Neuronal stem cell (in vitro differentiated cells): ENCODE data around the gene NPTN.

Source experiments
- DNase-seq: peaks from one replicate; pipeline ENCODE4 v3.0.0-alpha.2; 2013; ENCODE audit warnings: low spot score
- H2AFZ ChIP-seq: one replicate; pipeline ENCODE4 v1.6.1; 2013; ENCODE audit warnings: mild to moderate bottlenecking, low read length, inconsistent platforms
- H2AK5ac ChIP-seq: 2 replicates; pipeline ENCODE4 v1.6.1; 2013; ENCODE audit warnings: low read depth, mild to moderate bottlenecking, inconsistent platforms, low read length, moderate library complexity, mixed read lengths
- H2BK120ac ChIP-seq: 2 replicates; pipeline ENCODE4 v1.6.1; 2013; ENCODE audit warnings: low read depth, mild to moderate bottlenecking, inconsistent platforms, low read length, moderate library complexity, mixed read lengths
- H2BK12ac ChIP-seq: one replicate; pipeline ENCODE4 v1.6.1; 2013; ENCODE audit warnings: low read length, inconsistent platforms
- H2BK15ac ChIP-seq: 2 replicates; pipeline ENCODE4 v1.6.1; 2013; ENCODE audit warnings: mild to moderate bottlenecking, low read length, inconsistent platforms, mixed read lengths
- H2BK5ac ChIP-seq: one replicate; pipeline ENCODE4 v1.6.1; 2013; ENCODE audit warnings: inconsistent platforms, mild to moderate bottlenecking, low read length, moderate library complexity
- H3K14ac ChIP-seq: one replicate; pipeline ENCODE4 v1.6.1; 2013; ENCODE audit warnings: low read length, inconsistent platforms
- H3K18ac ChIP-seq: 2 replicates; pipeline ENCODE4 v1.6.1; 2013; ENCODE audit warnings: low read length, inconsistent platforms
- H3K23ac ChIP-seq: 2 replicates; pipeline ENCODE4 v1.6.1; 2013; ENCODE audit warnings: low read depth, mild to moderate bottlenecking, mixed read lengths, low read length, inconsistent platforms; ENCODE audit not compliant: poor library complexity
- H3K27ac ChIP-seq: replicated peaks from 3 replicates; pipeline ENCODE4 v1.5.1; 2013; ENCODE audit warnings: low read length, inconsistent platforms
- H3K27me3 ChIP-seq, 3 experiments: 2 replicates each; pipeline ENCODE4 v1.6.1; 2013; ENCODE audit warnings: low read length in 3 of 3, mild to moderate bottlenecking in 2 of 3, inconsistent platforms in 1 of 3, low read depth in 1 of 3, mixed read lengths in 1 of 3, moderate library complexity in 1 of 3; ENCODE audit not compliant: control insufficient read depth in 3 of 3, insufficient read depth in 3 of 3
- H3K36me3 ChIP-seq, 2 donors: replicated peaks in 1 of 2; 2 replicates each; pipeline ENCODE4 v1.6.1; 2013; ENCODE audit warnings: low read length in 2 of 2; ENCODE audit not compliant: control insufficient read depth in 2 of 2, insufficient read depth in 2 of 2
- H3K4ac ChIP-seq: 2 replicates; pipeline ENCODE4 v1.6.1; 2013; ENCODE audit warnings: inconsistent platforms, mild to moderate bottlenecking, low read length, moderate library complexity
- H3K4me1 ChIP-seq, 2 donors: 1 replicate in 1 of 2; 2 replicates in 1 of 2; pipeline ENCODE4 v1.6.1; 2013; ENCODE audit warnings: low read length in 2 of 2, low read depth in 1 of 2; ENCODE audit not compliant: control insufficient read depth in 2 of 2, insufficient read depth in 1 of 2
- H3K4me2 ChIP-seq: one replicate; pipeline ENCODE4 v1.6.1; 2013; ENCODE audit warnings: mild to moderate bottlenecking, low read length, inconsistent platforms; ENCODE audit not compliant: insufficient read depth, poor library complexity, severe bottlenecking
- H3K4me3 ChIP-seq, 2 donors: 2 replicates each; pipeline ENCODE4 v1.5.1; 2013; ENCODE audit warnings: low read length in 2 of 2, mild to moderate bottlenecking in 2 of 2, inconsistent platforms in 1 of 2, moderate library complexity in 1 of 2
- H3K79me1 ChIP-seq: one replicate; pipeline ENCODE4 v1.6.1; 2013; ENCODE audit warnings: low read depth, mild to moderate bottlenecking, inconsistent platforms, low read length, moderate library complexity
- H3K9ac ChIP-seq: one replicate; pipeline ENCODE4 v1.6.1; 2013; ENCODE audit warnings: mild to moderate bottlenecking, low read depth, low read length, inconsistent platforms; ENCODE audit not compliant: poor library complexity
- H3K9me3 ChIP-seq, 2 donors: replicated peaks in 1 of 2; 2 replicates each; pipeline versions ENCODE3 to v1.6.1; 2013; ENCODE audit warnings: low read length in 2 of 2, mild to moderate bottlenecking in 2 of 2, inconsistent platforms in 1 of 2, low read depth in 1 of 2, mixed read lengths in 1 of 2, moderate library complexity in 1 of 2; ENCODE audit not compliant: control insufficient read depth in 2 of 2, insufficient read depth in 1 of 2
- H4K8ac ChIP-seq: one replicate; pipeline ENCODE4 v1.6.1; 2013; ENCODE audit warnings: low read depth, mild to moderate bottlenecking, inconsistent platforms, low read length, moderate library complexity
- H4K91ac ChIP-seq: one replicate; pipeline ENCODE4 v1.6.1; 2013; ENCODE audit warnings: low read length, low read depth, mild to moderate bottlenecking, inconsistent platforms; ENCODE audit not compliant: poor library complexity
- WGBS, 2 donors: extraction: QIAGEN DNeasy Blood & Tissue Kit; methylation state at CpG; one replicate each; pipeline ENCODE4 v1.1.7; 2013; ENCODE audit warnings: missing lambda C conversion rate in 2 of 2, mixed read lengths in 1 of 2; ENCODE audit not compliant: insufficient read length in 2 of 2, insufficient replicate concordance in 1 of 2; ENCODE audit errors: extremely low coverage in 2 of 2; 5-methylcytosine and 5-hydroxymethylcytosine counted together

Gene NPTN

GRCh38 chr15:73589766-73590165 is 43.4 kb downstream of the NPTN start:
- Histone ChIP-seq H3K9ac (no peak overlapping the region), H3K4me2 (no peak overlapping the region), H2BK15ac (no peak overlapping the region), H4K91ac (no peak overlapping the region), H4K8ac (no peak overlapping the region), H3K4me3 (no peak overlapping the region), H3K27ac (no peak overlapping the region), H3K18ac (no peak overlapping the region), H2BK12ac (no peak overlapping the region), H3K4ac (no peak overlapping the region), H3K9me3 (no peaks in the 10 kb centered on the region), H3K36me3 (peaks cover 16 to 71% of the 10 kb centered on the region in 2 donors), H3K79me1 (no peaks in the 10 kb centered on the region), H2BK120ac (no peak overlapping the region), H2AK5ac (no peak overlapping the region), H3K14ac (no peak overlapping the region), H3K23ac (no peak overlapping the region), H3K4me1 (no peaks in the 10 kb centered on the region), H3K27me3 (no peaks in the 10 kb centered on the region), H2BK5ac (no peak overlapping the region), H2AFZ (no peak overlapping the region)
- WGBS, 2 donors = no CpG with 5 or more reads among the region's 1 CpG
- no peak for DNase-seq

- Histone ChIP-seq H3K36me3 (peaks cover 16 to 97% of the 10 kb centered on the region in 2 donors), H2BK15ac (no peak overlapping the region), H3K27me3 (no peaks in the 10 kb centered on the region), H2BK12ac (no peak overlapping the region), H4K91ac (no peak overlapping the region), H2BK5ac (no peak overlapping the region), H3K79me1 (peaks cover 1% of the 10 kb centered on the region), H3K9me3 (no peaks in the 10 kb centered on the region), H3K4me1 (no peaks in the 10 kb centered on the region), H3K4me3 (no peak overlapping the region), H3K4ac (no peak overlapping the region), H3K18ac (no peak overlapping the region), H3K23ac (no peak overlapping the region), H2BK120ac (no peak overlapping the region), H3K27ac (no peak overlapping the region), H3K9ac (no peak overlapping the region), H2AK5ac (no peak overlapping the region), H3K4me2 (no peak overlapping the region), H2AFZ (no peak overlapping the region), H4K8ac (no peak overlapping the region), H3K14ac (no peak overlapping the region)
- DNase-seq = no peak
- WGBS, 2 donors = no CpG with 5 or more reads among the region's 5 CpGs
These were observed 47.1 kb downstream of the NPTN start for GRCh38 chr15:73585871-73586654.

DNA sequence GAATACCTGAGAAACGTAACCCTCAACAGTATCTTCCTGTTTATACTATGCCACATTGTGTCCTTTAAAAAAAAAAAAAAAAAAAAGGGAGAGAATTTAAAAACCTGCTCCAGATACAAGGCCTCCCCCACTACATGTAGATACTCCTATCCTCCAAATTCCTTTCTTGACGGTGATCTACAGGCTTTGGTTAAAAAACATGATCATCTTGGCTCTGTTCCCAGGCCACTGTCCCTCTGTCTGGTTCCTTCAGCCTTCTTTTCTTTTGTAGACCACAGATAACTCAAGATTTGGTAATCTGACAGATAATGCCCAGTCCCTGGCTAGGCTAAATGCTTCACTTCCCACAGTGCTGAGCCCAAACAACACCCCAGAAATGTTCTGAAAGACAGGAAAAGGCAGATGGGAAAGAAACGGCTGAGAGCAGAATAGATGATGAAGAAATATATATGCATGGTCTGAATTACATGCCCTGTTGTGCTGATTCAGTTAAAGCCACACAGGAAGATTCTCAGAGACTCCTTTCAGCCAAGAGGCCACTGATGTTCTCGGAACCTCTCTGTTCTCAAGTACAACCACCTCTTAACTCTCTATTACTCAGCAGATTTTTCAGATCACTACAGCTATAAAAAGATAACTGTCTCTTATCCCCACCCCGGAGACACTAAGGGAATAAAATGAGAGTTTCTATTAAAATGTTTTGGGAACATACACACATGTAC is 48.3 kb downstream of the NPTN start:
- no peak overlapping the region for H2AFZ ChIP-seq
- no peak overlapping the region for H2BK15ac ChIP-seq
- no peak overlapping the region for H3K4me2 ChIP-seq
- no peak overlapping the region for H3K14ac ChIP-seq
- DNase-seq = no peak
- H3K27me3 ChIP-seq = no peaks in the 10 kb centered on the region
- no peak overlapping the region for H3K9ac ChIP-seq
- peaks cover 19 to 94% of the 10 kb centered on the region in 2 donors for H3K36me3 ChIP-seq
- no peak overlapping the region for H3K18ac ChIP-seq
- no peak overlapping the region for H3K23ac ChIP-seq
- H4K91ac ChIP-seq = no peak overlapping the region
- H3K79me1 ChIP-seq = peaks cover 1% of the 10 kb centered on the region
- no peaks in the 10 kb centered on the region for H3K4me1 ChIP-seq
- no peak overlapping the region for H2BK120ac ChIP-seq
- H3K27ac ChIP-seq = no peak overlapping the region
- H3K4ac ChIP-seq = no peak overlapping the region
- no peak overlapping the region for H2BK5ac ChIP-seq
- no peak overlapping the region for H2AK5ac ChIP-seq
- no peak overlapping the region for H3K4me3 ChIP-seq
- H2BK12ac ChIP-seq = no peak overlapping the region
- WGBS, 2 donors = no CpG with 5 or more reads among the region's 5 CpGs
- no peaks in the 10 kb centered on the region for H3K9me3 ChIP-seq
- no peak overlapping the region for H4K8ac ChIP-seq

DNA sequence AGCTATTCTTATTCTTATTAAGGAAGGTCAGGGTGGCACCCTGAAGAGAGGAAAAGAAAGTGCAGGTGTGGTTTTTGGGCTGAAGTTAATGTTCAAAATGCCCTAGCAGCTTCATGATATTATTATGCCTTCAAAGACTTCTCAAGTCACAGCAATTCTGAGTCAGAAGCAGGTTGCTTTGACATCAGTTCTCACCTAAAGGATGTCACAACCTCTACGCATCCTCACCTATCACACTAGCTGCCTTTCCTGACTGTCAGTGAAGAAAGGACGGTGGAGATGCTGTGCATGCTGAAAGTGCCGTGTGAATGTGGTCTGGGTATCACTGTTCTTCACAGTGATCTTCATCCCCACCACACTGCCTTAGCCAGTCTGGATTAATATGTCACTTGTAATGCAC is 49.6 kb downstream of the NPTN start:
- no peak overlapping the region for H3K4me3 ChIP-seq
- H3K4me1 ChIP-seq = no peaks in the 10 kb centered on the region
- no peak overlapping the region for H3K4me2 ChIP-seq
- H2BK15ac ChIP-seq = no peak overlapping the region
- H3K23ac ChIP-seq = no peak overlapping the region
- H2BK120ac ChIP-seq = no peak overlapping the region
- DNase-seq = no peak
- no peaks in the 10 kb centered on the region for H3K27me3 ChIP-seq
- no peak overlapping the region for H3K27ac ChIP-seq
- no peak overlapping the region for H3K9ac ChIP-seq
- WGBS, 2 donors = no CpG with 5 or more reads among the region's 3 CpGs
- H3K14ac ChIP-seq = no peak overlapping the region
- no peak overlapping the region for H2BK12ac ChIP-seq
- no peak overlapping the region for H3K18ac ChIP-seq
- H2AFZ ChIP-seq = no peak overlapping the region
- H3K4ac ChIP-seq = no peak overlapping the region
- peaks cover 1% of the 10 kb centered on the region for H3K79me1 ChIP-seq
- no peak overlapping the region for H2BK5ac ChIP-seq
- H2AK5ac ChIP-seq = no peak overlapping the region
- no peak overlapping the region for H4K8ac ChIP-seq
- peaks cover 17 to 87% of the 10 kb centered on the region in 2 donors for H3K36me3 ChIP-seq
- no peaks in the 10 kb centered on the region for H3K9me3 ChIP-seq
- H4K91ac ChIP-seq = no peak overlapping the region
